ENCODE measurements around the gene PLCB3. TPM values are rescaled to one million over a fixed set of nuclear protein-coding genes. Genes with fewer than 3 reads are reported as not detected.

PLCB3 gene
- total and polyA plus RNA-seq, 2 of the 13 experiments (the other 11 are each of a cell fraction or from before 2014, with no cell fraction given), result 7.5 to 13.8 TPM

GRCh38 chr11:64225608-64226506, 25.5 kb upstream of the PLCB3 start, which contains the start of the genes NUDT22 and TRPT1 (continued):
- no peak for TF ChIP-seq NFAT5 (CRISPR knock-in tag; IDR thresholded peaks at IDR 0.05)
- TF ChIP-seq IRF2 (CRISPR knock-in tag; IDR thresholded peaks at IDR 0.05), result 0 out of 2 replicates have a peak, but pooled peaks have one; percentile 26
- peak; percentile 77 for TF ChIP-seq MED8 (CRISPR knock-in tag; IDR thresholded peaks at IDR 0.05; ENCODE audit: insufficient replicate concordance)
- TF ChIP-seq ZNF513 (CRISPR knock-in tag; conservative IDR thresholded peaks at IDR 0.05), result no peak
- peak; percentile 64 for TF ChIP-seq ELF4 (CRISPR knock-in tag; IDR thresholded peaks at IDR 0.05; ENCODE audit: borderline replicate concordance)
- TF ChIP-seq SMC3 (IDR thresholded peaks at IDR 0.05; ENCODE audit: low read length), result no peak
- peak; percentile 79; the same call in 1 of the 2 replicates for TF ChIP-seq NKX3-1 (CRISPR knock-in tag; IDR thresholded peaks at IDR 0.05)
- TF ChIP-seq ZNF556 (CRISPR knock-in tag; IDR thresholded peaks at IDR 0.05; ENCODE audit: borderline replicate concordance), result no peak
- no peak for TF ChIP-seq FIP1L1 (IDR thresholded peaks at IDR 0.05; ENCODE audit: borderline replicate concordance, insufficient read depth, low read depth, low read length)
- TF ChIP-seq ARNTL (CRISPR knock-in tag; IDR thresholded peaks at IDR 0.05), result 0 out of 2 replicates have a peak, but pooled peaks have one; percentile 8
- no peak for TF ChIP-seq ZNF468 (CRISPR knock-in tag; IDR thresholded peaks at IDR 0.05)
- peak; percentile 58 for TF ChIP-seq TBX2 (CRISPR knock-in tag; IDR thresholded peaks at IDR 0.05; ENCODE audit: borderline replicate concordance)
- no peak for TF ChIP-seq ZNF775 (CRISPR knock-in tag; IDR thresholded peaks at IDR 0.05; ENCODE audit: borderline replicate concordance)
- TF ChIP-seq ZNF597 (CRISPR knock-in tag; IDR thresholded peaks at IDR 0.05), result no peak
- no peak for TF ChIP-seq CBX2 (IDR thresholded peaks at IDR 0.05; ENCODE audit: low read depth, low read length)
- TF ChIP-seq CBX2 (CRISPR knock-in tag; IDR thresholded peaks at IDR 0.05; ENCODE audit: low read depth), result no peak
- peak; percentile 71; the same call in 1 of the 2 replicates for TF ChIP-seq MYC (CRISPR knock-in tag; IDR thresholded peaks at IDR 0.05; ENCODE audit: borderline replicate concordance)
- TF ChIP-seq ZNF510 (CRISPR knock-in tag; IDR thresholded peaks at IDR 0.05; ENCODE audit: low read depth), result no peak
- TF ChIP-seq IRX3 (CRISPR knock-in tag; IDR thresholded peaks at IDR 0.05; ENCODE audit: borderline replicate concordance, low read depth), result no peak
- no peak for TF ChIP-seq ZNF225 (CRISPR knock-in tag; IDR thresholded peaks at IDR 0.05)
